Stimulated activated CD4-positive, alpha-beta T cell treated with anti-CD3 and anti-CD28 coated beads, TNF-alpha, amount 100 ng/mL, for 48 hours (primary cell): ENCODE results near the gene PCED1B.
"Not testable (repeated sequence)": the region's sequence is repeated elsewhere in the genome, so short reads cannot be mapped to it uniquely, and the experiment has no call there.

ENCODE experiments used
- DNase-seq, 3 donors: peaks; one replicate each; pipeline ENCODE4 v3.0.0-alpha.2; 2020; ENCODE audit warnings: low read depth in 3 of 3

Gene PCED1B

GRCh38 chr12:47272412-47273190 lies 193.2 kb downstream of the PCED1B start:
- DNase-seq = no peak

- DNase-seq = no peak
Observed at GRCh38 chr12:47273191-47273626, 193.8 kb downstream of the PCED1B start.

- DNase-seq = no peak
Observed at GRCh38 chr12:47274760-47275159, 195.3 kb downstream of the PCED1B start.

- no peak for DNase-seq
Observed at GRCh38 chr12:47276253-47276620, 196.8 kb downstream of the PCED1B start.

GRCh38 chr12:47276621-47277309 lies 197.3 kb downstream of the PCED1B start:
- peak in 1 of 3 donors; percentile 38 for DNase-seq

- DNase-seq = no peak
Observed at GRCh38 chr12:47277972-47278448, 198.6 kb downstream of the PCED1B start.

GRCh38 chr12:47279758-47280157 lies 200.3 kb downstream of the PCED1B start:
- not testable (repeated sequence) for DNase-seq

- DNase-seq = no peak
Observed at GRCh38 chr12:47280543-47281300, 201.3 kb downstream of the PCED1B start.

GRCh38 chr12:47281667-47282171 lies 202.3 kb downstream of the PCED1B start:
- peak in 1 of 3 donors; percentile 38 for DNase-seq

GRCh38 chr12:47282206-47282605 lies 202.8 kb downstream of the PCED1B start:
- no peak for DNase-seq
